ENCODE data around the gene ZNF100.
A peak's percentile ranks its signal among the peaks of the same experiment; 100 is the strongest.

ZNF100 gene

DNA sequence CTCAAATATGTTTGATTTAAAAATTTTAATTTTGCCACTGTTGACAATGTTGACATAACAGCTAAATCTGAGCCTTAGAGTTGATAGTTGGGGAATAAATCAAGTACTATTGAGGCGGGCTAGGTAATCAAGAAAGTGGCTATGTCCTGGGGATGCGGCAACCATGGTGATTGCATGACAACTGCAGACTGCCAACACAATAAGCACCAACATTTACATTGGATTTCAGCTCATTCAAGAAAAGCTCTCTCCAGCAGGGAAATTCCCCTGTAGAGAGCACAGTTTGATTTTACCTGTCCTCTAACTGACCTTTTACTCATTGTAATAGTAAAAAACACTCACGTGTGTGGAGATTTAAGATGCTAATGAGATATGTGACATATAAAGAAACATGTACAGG lies 63.1 kb downstream of the ZNF100 start:
- DNase-seq (ENCODE audit: low spot score), result no peak

DNA sequence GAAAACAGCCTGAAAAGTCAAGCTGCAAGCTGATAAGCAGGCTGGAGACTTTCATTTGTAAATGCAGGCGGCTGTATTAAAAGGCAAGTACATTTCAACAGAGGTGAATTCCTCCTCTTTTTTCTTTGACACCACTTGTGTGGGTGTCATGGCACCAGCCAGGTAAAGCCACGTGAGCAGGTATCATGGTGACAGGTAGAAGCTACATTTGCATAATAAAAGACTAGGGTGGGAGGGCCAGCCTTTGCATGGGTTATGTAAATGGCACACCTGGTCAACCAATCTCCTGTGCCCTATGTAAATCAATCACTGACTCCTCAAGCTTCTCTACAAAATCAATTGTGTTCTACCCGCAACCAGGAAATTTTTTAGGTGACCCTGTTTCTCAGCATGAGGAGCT lies 68.2 kb downstream of the ZNF100 start:
- DNase-seq (ENCODE audit: low spot score), result no peak

DNA sequence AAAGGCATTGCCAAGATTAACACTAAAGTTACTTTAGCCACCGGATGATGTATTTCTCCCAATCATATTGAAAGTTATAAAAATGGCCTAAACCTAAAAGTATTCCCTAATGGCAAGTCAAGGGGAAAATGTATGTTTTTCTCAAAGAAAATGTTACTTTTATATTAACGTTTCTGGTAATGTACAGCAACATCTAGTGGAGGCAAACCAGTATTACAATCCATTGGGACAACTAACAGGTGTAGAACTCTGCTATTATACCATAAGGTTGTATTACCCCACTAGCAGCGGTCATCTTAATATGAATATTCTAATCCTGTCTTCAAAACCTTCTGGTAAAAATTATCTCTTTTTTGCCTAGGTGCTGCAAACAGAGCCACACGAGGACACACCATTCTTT lies 69.2 kb downstream of the ZNF100 start:
- DNase-seq (ENCODE audit: low spot score), result peak; percentile 33

DNA sequence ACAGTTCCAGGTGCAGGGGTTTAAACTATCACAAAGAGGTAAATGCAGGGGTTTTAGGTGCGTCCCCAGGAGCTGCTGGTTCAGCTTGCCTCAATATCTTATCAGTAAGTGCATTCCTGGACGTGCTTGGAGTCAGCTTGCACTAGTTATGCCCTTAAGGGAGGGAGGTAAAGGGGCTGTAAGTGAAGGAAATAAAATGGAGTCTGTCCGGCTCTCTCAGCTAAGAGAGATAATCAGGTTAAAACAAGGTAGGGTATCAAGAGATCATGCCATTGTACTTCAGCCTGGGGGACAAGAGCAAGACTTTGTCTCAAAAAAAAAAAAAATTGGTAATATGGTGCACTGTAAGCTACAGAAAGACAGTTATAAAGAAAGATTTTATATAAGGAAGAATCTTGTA lies 69.7 kb downstream of the ZNF100 start:
- DNase-seq (ENCODE audit: low spot score), result no peak

DNA sequence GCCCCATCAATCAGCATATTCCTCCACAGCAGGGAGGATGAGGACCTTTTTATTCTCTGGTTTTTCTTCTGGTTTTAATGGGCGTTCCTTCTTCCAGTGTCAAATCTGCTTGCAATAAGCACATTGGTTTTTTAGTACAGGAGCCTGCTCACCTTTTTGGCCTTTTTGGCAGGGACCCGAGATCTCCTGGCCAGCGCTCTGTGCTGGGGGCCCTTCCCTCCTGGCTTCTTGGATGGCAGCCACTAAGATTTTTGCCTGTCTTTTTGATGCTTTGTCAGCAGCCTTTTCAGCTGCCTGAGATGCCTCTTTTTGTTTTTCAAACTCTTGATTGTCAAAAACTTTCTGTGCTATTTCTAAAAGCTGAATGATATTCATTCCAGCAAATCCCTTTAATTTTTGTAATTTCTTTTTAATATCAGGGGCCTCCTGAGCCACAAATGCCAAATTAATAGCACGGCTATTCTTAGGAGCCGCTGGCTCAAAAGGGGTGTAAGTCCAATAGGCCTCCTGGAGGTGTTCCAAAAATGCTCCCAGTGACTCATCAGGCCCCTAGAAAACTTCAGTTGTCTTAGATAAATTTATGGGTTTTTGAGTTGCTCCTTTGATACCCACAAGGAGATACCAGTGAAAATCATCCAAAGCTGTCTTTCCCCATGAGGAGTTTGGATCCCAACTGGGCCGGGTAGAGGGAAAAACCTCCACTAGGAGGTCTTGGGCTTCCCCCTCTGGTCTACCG lies 73.0 kb downstream of the ZNF100 start:
- DNase-seq (ENCODE audit: low spot score), result no peak

DNA sequence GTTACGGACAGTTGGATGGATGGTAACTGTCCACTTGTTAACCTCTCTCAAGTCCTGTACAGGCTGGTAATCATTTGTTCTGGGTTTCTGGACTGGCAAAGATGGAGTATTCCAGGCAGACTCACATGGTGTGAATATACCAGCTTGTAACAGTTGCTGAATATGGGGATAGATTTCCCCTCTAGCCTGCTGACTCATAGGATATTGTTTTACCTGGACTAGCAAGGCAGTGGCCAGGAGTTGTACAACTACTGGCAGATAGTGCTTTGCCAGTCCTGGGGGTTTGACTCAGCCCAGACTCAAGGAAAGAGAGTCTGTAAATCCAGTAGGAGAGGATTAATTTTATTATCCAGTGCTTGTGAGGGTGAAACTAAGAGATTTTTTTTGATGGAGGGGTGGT lies 74.0 kb downstream of the ZNF100 start:
- peak; percentile 33 for DNase-seq (ENCODE audit: low spot score)

DNA sequence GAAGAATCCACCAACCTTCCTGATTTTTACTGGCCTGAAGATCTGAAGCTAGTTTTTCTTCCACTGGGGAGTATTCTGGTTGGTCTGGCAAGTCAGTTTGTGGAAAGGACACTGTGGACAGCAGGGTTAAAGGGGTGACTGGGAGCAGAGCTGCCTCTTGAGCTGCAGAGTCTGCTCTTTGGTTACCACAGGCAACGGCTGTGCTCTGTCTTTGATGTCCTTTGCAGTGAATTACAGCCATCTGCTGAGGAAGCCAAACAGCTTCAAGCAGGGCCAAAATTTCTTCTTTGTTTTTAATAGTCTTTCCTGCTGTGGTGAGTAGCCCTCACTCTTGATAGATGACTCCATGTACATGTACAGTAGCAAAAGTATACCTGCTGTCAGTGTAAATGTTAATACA lies 75.7 kb downstream of the ZNF100 start:
- no peak for DNase-seq (ENCODE audit: low spot score)

DNA sequence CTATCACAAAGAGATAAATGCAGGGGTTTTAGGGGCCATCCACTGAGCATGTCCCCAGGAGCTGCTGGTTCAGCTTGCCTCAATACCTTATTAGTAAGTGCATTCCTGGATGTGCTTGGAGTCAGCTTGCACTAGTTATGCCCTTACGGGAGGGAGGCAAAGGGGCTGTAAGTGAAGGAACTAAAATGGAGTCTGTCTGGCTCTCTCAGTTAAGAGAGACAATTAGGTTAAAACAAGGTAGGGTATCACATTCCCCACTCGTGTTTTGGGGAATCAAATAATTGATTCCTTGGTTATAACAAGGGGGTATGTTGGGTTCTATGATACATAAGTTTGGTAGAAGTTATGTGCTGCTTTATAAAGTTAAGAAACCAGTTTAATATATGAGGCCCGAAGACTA lies 78.9 kb downstream of the ZNF100 start:
- DNase-seq (ENCODE audit: low spot score), result no peak

DNA sequence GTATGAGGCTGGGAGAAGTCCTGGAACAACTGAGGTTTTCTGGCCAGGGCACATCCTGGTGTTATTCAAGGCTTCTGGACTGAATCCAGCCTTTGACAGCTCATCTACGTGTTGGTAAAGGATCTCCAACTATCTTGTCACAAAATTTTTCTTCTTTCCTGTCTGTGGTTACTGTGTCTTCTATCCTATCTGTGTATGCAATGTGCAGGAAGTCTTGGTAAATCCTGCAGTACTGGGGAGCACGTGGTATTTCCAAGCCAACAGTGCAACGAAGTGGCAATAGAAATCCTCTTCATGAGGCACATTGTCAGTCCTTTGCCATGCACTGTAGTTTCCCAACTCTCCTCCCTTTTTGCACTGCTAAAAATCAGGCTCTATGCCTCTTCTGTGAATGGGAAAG lies 86.7 kb downstream of the ZNF100 start:
- DNase-seq (ENCODE audit: low spot score), result no peak

DNA sequence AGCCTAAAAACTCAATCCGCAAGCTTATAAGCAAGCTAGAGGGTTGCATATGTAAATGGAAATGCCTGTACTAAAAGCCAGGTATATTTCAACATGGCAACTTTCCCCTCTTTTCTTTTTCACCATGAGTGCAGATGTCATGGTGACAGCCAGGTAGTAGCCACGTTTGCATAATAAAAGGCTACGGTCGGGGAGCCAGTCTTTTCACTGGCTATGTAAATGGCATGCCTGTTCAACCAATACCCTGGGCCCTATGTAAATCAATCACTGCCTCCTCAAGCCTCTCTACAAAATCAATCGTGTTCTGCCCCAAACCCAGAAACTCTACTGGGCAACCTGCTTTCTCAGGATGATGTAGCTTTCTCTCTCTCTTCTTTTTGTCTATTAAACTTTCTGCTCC lies 87.4 kb downstream of the ZNF100 start:
- no peak for DNase-seq (ENCODE audit: low spot score)

DNA sequence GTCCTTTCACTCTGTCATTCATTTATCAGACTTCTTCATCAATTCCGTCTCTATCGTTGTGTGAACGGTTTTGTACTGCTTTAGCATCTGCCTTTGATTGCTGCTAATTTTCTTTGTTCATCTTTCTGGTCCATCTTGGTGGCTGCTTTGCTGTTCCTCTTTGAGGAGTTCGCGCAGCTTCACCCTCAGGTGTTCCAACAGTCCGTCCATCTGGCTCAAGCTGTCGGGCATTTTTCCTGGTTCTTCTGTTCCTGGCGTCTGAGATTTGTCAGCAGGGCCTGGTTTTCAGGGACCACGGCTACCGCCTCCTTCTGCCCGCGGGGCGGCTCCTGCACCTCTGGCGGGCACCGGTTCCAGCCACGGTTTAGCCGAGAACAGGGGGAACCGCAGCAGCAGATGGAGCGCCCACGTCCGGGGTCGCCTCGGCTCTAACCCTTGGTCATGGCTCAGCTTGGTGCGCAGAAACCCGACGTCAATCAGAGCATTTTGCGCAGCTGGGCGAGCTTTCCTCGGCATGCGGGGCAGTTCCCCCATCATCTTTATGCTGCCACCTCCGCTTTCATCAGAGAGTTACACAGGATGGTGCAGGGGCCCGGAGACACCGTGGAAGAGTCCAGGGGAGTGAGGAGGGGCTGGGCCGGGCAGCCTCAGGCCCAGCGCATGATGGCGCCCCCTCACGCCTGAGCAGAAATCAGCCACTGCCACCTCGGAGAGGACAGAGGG lies 89.5 kb downstream of the ZNF100 start:
- DNase-seq (ENCODE audit: low spot score), result no peak

DNA sequence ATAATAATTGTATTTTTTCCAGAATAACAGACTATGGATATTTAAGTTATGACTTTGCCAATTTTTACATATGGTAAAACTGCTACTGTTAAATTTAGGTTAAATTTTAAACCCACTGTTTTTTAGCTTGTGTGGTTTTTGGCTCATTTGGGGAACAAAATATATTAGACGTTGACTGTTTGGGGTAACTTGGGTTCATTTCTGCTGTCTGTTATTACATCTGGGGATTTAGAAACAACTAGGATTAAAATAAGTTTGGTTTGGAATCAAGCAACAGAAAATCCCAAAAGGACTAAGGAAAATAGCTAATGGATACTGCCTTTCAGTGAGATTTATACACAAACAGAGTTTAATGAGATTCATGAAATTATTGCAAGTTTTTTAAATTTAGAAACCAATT lies 92.9 kb downstream of the ZNF100 start:
- DNase-seq (ENCODE audit: low spot score), result no peak

DNA sequence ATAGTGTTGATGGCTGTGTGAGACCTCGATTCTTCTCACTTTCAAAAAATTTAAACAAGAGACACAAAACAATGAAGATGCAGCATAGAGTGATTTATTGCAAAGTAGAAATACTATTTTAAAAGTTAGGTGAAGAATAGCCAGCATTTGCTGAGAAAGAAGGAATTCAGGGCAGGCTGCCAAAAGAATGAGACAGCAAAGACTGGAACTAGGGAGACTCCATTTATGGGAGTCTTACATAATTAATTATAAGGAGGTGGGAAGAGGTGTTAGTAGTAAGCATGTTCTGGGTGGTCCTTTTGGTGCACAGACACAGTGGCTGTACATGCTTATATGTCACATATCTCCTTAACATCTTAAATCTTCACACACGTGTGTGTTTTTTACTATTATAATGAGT lies 93.9 kb downstream of the ZNF100 start:
- peak; percentile 21 for DNase-seq (ENCODE audit: low spot score)

Data from kidney tubule cell (primary cell).